LNCaP clone FGC (cell line): Measurements from ENCODE around the gene C12orf42.

ENCODE experiments used
- DNase-seq: peaks from one replicate; pipeline ENCODE4 v3.0.0-alpha.2; 2011; ENCODE audit warnings: low read depth
- H3K4me3 ChIP-seq: 2 replicates; pipeline ENCODE4 v1.5.1; 2011; ENCODE audit warnings: mild to moderate bottlenecking, low read depth, low read length, control low read depth
- TF ChIP-seq, protein P1 (sequence below): IDR thresholded peaks from 2 replicates; pipeline ENCODE4 v1.5.1; 2012; ENCODE audit warnings: mild to moderate bottlenecking; ENCODE audit not compliant: control insufficient read depth, insufficient read depth; ENCODE audit errors: extremely low read depth

Gene C12orf42

DNA sequence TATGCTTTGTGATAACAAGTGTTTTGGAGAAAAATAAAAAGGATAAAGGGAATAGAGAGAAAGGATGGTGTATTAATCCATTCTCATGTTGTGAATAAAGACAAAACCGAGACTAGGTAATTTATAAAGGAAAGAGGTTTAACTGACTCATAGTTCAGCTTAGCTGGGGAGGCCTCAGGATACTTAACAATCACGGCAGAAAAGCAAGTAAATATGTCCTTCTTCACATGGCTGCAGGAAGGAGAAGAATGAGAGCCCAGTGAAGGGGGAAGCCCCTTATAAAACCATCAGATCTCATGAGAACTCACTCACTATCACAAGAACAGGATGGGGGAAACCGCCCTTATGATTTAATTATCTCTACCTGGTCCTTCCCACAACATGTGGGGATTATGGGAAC lies 18.1 kb upstream of the C12orf42 start:
- TF ChIP-seq, protein P1, sequence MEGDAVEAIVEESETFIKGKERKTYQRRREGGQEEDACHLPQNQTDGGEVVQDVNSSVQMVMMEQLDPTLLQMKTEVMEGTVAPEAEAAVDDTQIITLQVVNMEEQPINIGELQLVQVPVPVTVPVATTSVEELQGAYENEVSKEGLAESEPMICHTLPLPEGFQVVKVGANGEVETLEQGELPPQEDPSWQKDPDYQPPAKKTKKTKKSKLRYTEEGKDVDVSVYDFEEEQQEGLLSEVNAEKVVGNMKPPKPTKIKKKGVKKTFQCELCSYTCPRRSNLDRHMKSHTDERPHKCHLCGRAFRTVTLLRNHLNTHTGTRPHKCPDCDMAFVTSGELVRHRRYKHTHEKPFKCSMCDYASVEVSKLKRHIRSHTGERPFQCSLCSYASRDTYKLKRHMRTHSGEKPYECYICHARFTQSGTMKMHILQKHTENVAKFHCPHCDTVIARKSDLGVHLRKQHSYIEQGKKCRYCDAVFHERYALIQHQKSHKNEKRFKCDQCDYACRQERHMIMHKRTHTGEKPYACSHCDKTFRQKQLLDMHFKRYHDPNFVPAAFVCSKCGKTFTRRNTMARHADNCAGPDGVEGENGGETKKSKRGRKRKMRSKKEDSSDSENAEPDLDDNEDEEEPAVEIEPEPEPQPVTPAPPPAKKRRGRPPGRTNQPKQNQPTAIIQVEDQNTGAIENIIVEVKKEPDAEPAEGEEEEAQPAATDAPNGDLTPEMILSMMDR = no peak

GRCh38 chr12:103505371-103506236 lies 9.8 kb upstream of the C12orf42 start:
- no peak for DNase-seq
- no peak overlapping the region for H3K4me3 ChIP-seq
- TF ChIP-seq, protein P1 = no peak

More for the DNA sequence above, 18.1 kb upstream of the C12orf42 start:
- H3K4me3 ChIP-seq = no peak overlapping the region
- DNase-seq = no peak

DNA sequence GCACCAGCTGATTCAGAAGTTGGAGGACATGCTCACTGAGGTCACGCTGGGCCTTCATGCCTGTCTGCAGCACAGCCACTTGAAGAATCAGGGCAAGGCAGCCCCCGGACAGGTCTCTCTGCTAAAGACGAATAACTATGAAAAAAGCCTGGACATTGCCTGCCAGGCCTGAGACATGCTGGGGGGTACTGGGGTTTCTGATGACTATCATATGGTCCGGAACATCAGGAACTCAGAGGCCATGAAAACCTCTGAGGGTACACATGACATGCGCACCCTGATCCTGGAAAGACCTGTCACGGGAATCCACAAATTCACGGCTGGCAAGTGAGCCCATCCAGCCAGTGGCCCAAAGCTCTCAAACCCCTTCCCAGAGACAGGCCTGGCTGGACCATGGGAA lies 8.8 kb upstream of the C12orf42 start:
- no peak overlapping the region for H3K4me3 ChIP-seq
- TF ChIP-seq, protein P1 = no peak
- no peak for DNase-seq

- peak; percentile 3 for DNase-seq
- TF ChIP-seq, protein P1 = peak; percentile 72
- H3K4me3 ChIP-seq = no peak overlapping the region
Observed at GRCh38 chr12:103503546-103504480, 8.0 kb upstream of the C12orf42 start.

DNA sequence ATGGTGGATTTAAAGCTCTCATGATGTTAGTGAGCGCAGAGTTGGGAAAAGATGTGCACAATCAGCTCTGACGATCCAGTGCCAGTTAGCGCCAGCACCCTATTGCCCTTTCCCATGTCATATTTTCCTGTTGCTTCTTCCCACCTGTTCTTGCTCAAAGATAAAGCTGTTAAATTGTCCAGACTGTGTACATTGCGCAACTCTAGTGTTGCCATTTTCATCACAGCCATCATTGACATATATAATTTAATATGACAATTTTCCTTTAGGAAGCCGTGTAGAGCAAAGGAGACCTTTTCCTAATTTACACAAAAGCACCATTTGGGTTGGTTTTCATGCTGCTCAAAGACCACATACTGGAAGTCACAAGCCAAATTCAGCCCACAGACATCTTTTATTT lies 5.7 kb upstream of the C12orf42 start:
- no peak overlapping the region for H3K4me3 ChIP-seq
- TF ChIP-seq, protein P1 = no peak
- DNase-seq = no peak

GRCh38 chr12:103499571-103499970 lies 3.8 kb upstream of the C12orf42 start:
- no peak overlapping the region for H3K4me3 ChIP-seq
- TF ChIP-seq, protein P1 = no peak
- no peak for DNase-seq
